ENCODE results near the gene MCFD2.

GRCh38 chr2:46935071-46935470 is 19.5 kb upstream of the MCFD2 start:
- TF ChIP-seq, protein P1, sequence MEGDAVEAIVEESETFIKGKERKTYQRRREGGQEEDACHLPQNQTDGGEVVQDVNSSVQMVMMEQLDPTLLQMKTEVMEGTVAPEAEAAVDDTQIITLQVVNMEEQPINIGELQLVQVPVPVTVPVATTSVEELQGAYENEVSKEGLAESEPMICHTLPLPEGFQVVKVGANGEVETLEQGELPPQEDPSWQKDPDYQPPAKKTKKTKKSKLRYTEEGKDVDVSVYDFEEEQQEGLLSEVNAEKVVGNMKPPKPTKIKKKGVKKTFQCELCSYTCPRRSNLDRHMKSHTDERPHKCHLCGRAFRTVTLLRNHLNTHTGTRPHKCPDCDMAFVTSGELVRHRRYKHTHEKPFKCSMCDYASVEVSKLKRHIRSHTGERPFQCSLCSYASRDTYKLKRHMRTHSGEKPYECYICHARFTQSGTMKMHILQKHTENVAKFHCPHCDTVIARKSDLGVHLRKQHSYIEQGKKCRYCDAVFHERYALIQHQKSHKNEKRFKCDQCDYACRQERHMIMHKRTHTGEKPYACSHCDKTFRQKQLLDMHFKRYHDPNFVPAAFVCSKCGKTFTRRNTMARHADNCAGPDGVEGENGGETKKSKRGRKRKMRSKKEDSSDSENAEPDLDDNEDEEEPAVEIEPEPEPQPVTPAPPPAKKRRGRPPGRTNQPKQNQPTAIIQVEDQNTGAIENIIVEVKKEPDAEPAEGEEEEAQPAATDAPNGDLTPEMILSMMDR (conservative IDR thresholded peaks at IDR 0.05; ENCODE audit: low read length) = no peak
- TF ChIP-seq EZH2phosphoT487 (IDR thresholded peaks at IDR 0.05; ENCODE audit: borderline replicate concordance, low read depth, low read length) = no peak
